Measurements from ENCODE around the gene KATNB1. TPM values are rescaled to one million over a fixed set of nuclear protein-coding genes. Genes with fewer than 3 reads are reported as not detected.

Gene KATNB1
- polyA plus RNA-seq, 3 donors, result 16.9 to 35.6 (median 17.7) TPM

DNA sequence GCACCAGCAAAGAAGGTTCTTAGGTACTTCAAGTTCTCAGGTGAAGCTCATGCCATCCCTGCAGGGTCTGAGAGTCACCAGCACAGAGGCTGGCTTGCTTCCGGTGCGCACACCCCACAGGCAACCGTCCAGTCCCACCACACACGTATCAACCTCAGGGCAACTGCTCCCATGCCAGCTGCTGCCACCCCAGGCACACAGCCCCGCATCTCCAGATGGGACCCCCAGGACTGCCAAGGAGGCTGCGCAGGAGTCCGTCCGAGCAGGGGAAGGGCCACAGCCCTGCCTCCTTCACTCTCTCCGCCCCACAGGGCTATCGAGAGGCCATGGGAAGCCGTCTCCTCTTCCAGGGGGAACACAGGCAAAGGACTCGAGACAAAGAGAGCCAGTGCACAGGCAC is 53.4 kb downstream of the KATNB1 start:
- H3K27me3 ChIP-seq (ENCODE audit: control insufficient read depth in 2 of 2, insufficient read depth in 2 of 2, low read length in 2 of 2), result no peaks in the 10 kb centered on the region
- H2AFZ ChIP-seq (ENCODE audit: insufficient read depth, low read depth, low read length, poor library complexity, severe bottlenecking), result no peak overlapping the region
- H3K36me3 ChIP-seq (replicated peaks in 1 of 2; ENCODE audit: control insufficient read depth in 1 of 2, insufficient read depth in 2 of 2, low read length in 2 of 2), result no peaks in the 10 kb centered on the region
- Mint-ChIP-seq H3K4me3 (no peak overlapping the region), H3K27me3 (ENCODE audit: low read depth in 3 of 3) (peaks cover 1 to 8% (median 5%) of the 10 kb centered on the region in 3 donors), H3K27ac (no peak overlapping the region), H3K36me3 (no peaks in the 10 kb centered on the region), H3K9me3 (no peaks in the 10 kb centered on the region), H3K4me1 (no peaks in the 10 kb centered on the region)
- no peaks in the 10 kb centered on the region for H3K9me3 ChIP-seq (replicated peaks in 1 of 2; ENCODE audit: control insufficient read depth in 1 of 2, insufficient read depth in 1 of 2, low read length in 2 of 2)
- no peak overlapping the region for H3K27ac ChIP-seq (ENCODE audit: low read depth in 1 of 2, low read length in 2 of 2)
- H4K20me1 ChIP-seq (ENCODE audit: insufficient read depth, low read length), result no peaks in the 10 kb centered on the region
- no peak for DNase-seq
- H3K4me2 ChIP-seq (replicated peaks; ENCODE audit: extremely low read depth, low read length, poor library complexity, severe bottlenecking), result no peak overlapping the region
- TF ChIP-seq CTCF (IDR thresholded peaks at IDR 0.05), result no peak
- intact Hi-C loops (cut with micrococcal nuclease), result no loop called here
- no peaks in the 10 kb centered on the region for H3K4me1 ChIP-seq (ENCODE audit: control insufficient read depth in 1 of 2, insufficient read depth in 2 of 2, low read length in 2 of 2)
- H3K4me3 ChIP-seq (replicated peaks in 1 of 3; ENCODE audit: low read depth in 2 of 3, low read length in 3 of 3), result no peak overlapping the region
- no peak overlapping the region for H3K9ac ChIP-seq (ENCODE audit: insufficient read depth, low read length, poor library complexity, severe bottlenecking)
- no peaks in the 10 kb centered on the region for H3K79me2 ChIP-seq (ENCODE audit: insufficient read depth, low read length)
- 84% methylated on average over 10 of the region's 12 CpGs for WGBS (ENCODE audit: insufficient coverage)

- H3K36me3 ChIP-seq (replicated peaks in 1 of 2; ENCODE audit: control insufficient read depth in 1 of 2, insufficient read depth in 2 of 2, low read length in 2 of 2), result no peaks in the 10 kb centered on the region
- TF ChIP-seq CTCF (IDR thresholded peaks at IDR 0.05), result no peak
- H3K27me3 ChIP-seq (ENCODE audit: control insufficient read depth in 2 of 2, insufficient read depth in 2 of 2, low read length in 2 of 2), result no peaks in the 10 kb centered on the region
- WGBS (ENCODE audit: insufficient coverage), result 50% methylated on average over 12 of the region's 13 CpGs
- no peaks in the 10 kb centered on the region for H3K36me3 Mint-ChIP-seq
- H3K27ac Mint-ChIP-seq, result no peak overlapping the region
- H2AFZ ChIP-seq (ENCODE audit: insufficient read depth, low read depth, low read length, poor library complexity, severe bottlenecking), result no peak overlapping the region
- H3K79me2 ChIP-seq (ENCODE audit: insufficient read depth, low read length), result no peaks in the 10 kb centered on the region
- H3K4me1 Mint-ChIP-seq, result peaks cover 2% of the 10 kb centered on the region
- no peaks in the 10 kb centered on the region for H4K20me1 ChIP-seq (ENCODE audit: insufficient read depth, low read length)
- H3K4me1 ChIP-seq (ENCODE audit: control insufficient read depth in 1 of 2, insufficient read depth in 2 of 2, low read length in 2 of 2), result no peaks in the 10 kb centered on the region
- no peak overlapping the region for H3K4me3 Mint-ChIP-seq
- H3K4me2 ChIP-seq (replicated peaks; ENCODE audit: extremely low read depth, low read length, poor library complexity, severe bottlenecking), result no peak overlapping the region
- no peaks in the 10 kb centered on the region for H3K9me3 Mint-ChIP-seq
- peaks cover 0 to 4% (median 1%) of the 10 kb centered on the region in 3 donors for H3K27me3 Mint-ChIP-seq (ENCODE audit: low read depth in 3 of 3)
- no peak overlapping the region for H3K9ac ChIP-seq (ENCODE audit: insufficient read depth, low read length, poor library complexity, severe bottlenecking)
- DNase-seq, result no peak
- H3K27ac ChIP-seq (ENCODE audit: low read depth in 1 of 2, low read length in 2 of 2), result no peak overlapping the region
- H3K9me3 ChIP-seq (replicated peaks in 1 of 2; ENCODE audit: control insufficient read depth in 1 of 2, insufficient read depth in 1 of 2, low read length in 2 of 2), result no peaks in the 10 kb centered on the region
- intact Hi-C loops (cut with micrococcal nuclease), result no loop called here
- H3K4me3 ChIP-seq (replicated peaks in 1 of 3; ENCODE audit: low read depth in 2 of 3, low read length in 3 of 3), result no peak overlapping the region
Measured at GRCh38 chr16:57791195-57791892, 55.8 kb downstream of the KATNB1 start.

All from CD14-positive monocyte (primary cell).